GM23338 (cell line): Measurements from ENCODE around the gene STIM1. TPM values are rescaled to one million over a fixed set of nuclear protein-coding genes. Genes with fewer than 3 reads are reported as not detected.
A peak's percentile ranks its signal among the peaks of the same experiment; 100 is the strongest.

Experiments used
- ATAC-seq: fragments of 200-7000 bp; cut with Tn5 transposase; 3 replicates; pipeline ENCODE4 v1.9.1; 2020
- DNase-seq: peaks from one replicate; pipeline ENCODE4 v3.0.0-alpha.2; 2015; ENCODE audit warnings: low spot score
- H2AFZ ChIP-seq: fragments of 200-600 bp; sonication (generic); 2 replicates; pipeline ENCODE4 v1.8.0; 2016; ENCODE audit warnings: antibody characterized with exemption, mild to moderate bottlenecking, moderate library complexity
- H3F3A ChIP-seq: fragments of 200-600 bp; sonication (generic); replicated peaks from 2 replicates; pipeline ENCODE4 v1.8.0; 2017; ENCODE audit warnings: antibody characterized with exemption, mixed run types, low read depth
- H3K27ac ChIP-seq: fragments of 200-600 bp; sonication (generic); 2 replicates; pipeline ENCODE4 v1.6.1; 2016; ENCODE audit warnings: low read depth
- H3K27me3 ChIP-seq: fragments of 200-600 bp; sonication (generic); 2 replicates; pipeline ENCODE4 v1.8.0; 2016; ENCODE audit warnings: mild to moderate bottlenecking, mixed run types, moderate library complexity; ENCODE audit not compliant: insufficient read depth
- H3K36me3 ChIP-seq: fragments of 200-600 bp; sonication (generic); 2 replicates; pipeline ENCODE4 v1.8.0; 2016; ENCODE audit warnings: mild to moderate bottlenecking; ENCODE audit not compliant: insufficient read depth
- H3K4me1 ChIP-seq: fragments of 200-600 bp; sonication (generic); 2 replicates; pipeline ENCODE4 v1.8.0; 2016; ENCODE audit warnings: mild to moderate bottlenecking, moderate library complexity; ENCODE audit not compliant: insufficient read depth
- H3K4me2 ChIP-seq: fragments of 200-600 bp; sonication (generic); 2 replicates; pipeline ENCODE4 v1.7.1; 2017; ENCODE audit warnings: mixed run types
- H3K4me3 ChIP-seq: fragments of 200-600 bp; sonication (generic); 2 replicates; pipeline ENCODE4 v1.6.1; 2016; ENCODE audit warnings: mixed run types
- H3K79me2 ChIP-seq: fragments of 200-600 bp; sonication (generic); replicated peaks from 2 replicates; pipeline ENCODE4 v1.8.0; 2017; ENCODE audit warnings: mild to moderate bottlenecking; ENCODE audit not compliant: insufficient read depth
- H3K9me2 ChIP-seq: fragments of 200-600 bp; sonication (generic); 2 replicates; pipeline ENCODE4 v1.8.0; 2017; ENCODE audit not compliant: insufficient read depth
- H4K20me1 ChIP-seq: fragments of 200-600 bp; sonication (generic); replicated peaks from 2 replicates; pipeline ENCODE4 v1.8.0; 2017; ENCODE audit warnings: mild to moderate bottlenecking; ENCODE audit not compliant: insufficient read depth
- H3K27ac Mint-ChIP-seq: 2 replicates; pipeline ENCODE4 v1.8.0; 2020; ENCODE audit warnings: inconsistent platforms, mild to moderate bottlenecking, moderate library complexity, mixed read lengths
- H3K27me3 Mint-ChIP-seq: 3 replicates; pipeline ENCODE4 v1.8.0; 2022; ENCODE audit warnings: low read depth, mild to moderate bottlenecking, moderate library complexity, mixed read lengths, inconsistent platforms; ENCODE audit not compliant: insufficient read depth, poor library complexity
- H3K36me3 Mint-ChIP-seq: 3 replicates; pipeline ENCODE4 v1.8.0; 2021; ENCODE audit warnings: low read depth, mild to moderate bottlenecking, inconsistent platforms, moderate library complexity, mixed read lengths
- H3K4me1 Mint-ChIP-seq: 3 replicates; pipeline ENCODE4 v1.8.0; 2020; ENCODE audit warnings: mild to moderate bottlenecking, inconsistent platforms, mixed read lengths
- H3K4me3 Mint-ChIP-seq: 3 replicates; pipeline ENCODE4 v1.8.0; 2021; ENCODE audit warnings: moderate library complexity, mild to moderate bottlenecking, inconsistent platforms, mixed read lengths
- H3K9me3 Mint-ChIP-seq: 3 replicates; pipeline ENCODE4 v1.8.0; 2020; ENCODE audit warnings: moderate library complexity, mild to moderate bottlenecking, inconsistent platforms, mixed read lengths
- CREB1 ChIP-seq: fragments of 250-450 bp; sonication (Bioruptor Pico); IDR thresholded peaks from 2 replicates; pipeline ENCODE4 v1.5.0; 2020; ENCODE audit warnings: low read depth, mild to moderate bottlenecking, moderate library complexity
- CTCF ChIP-seq, 2 experiments: fragments of 200-600 bp in 1 of 2; sonication (generic) in 1 of 2; conservative IDR thresholded peaks; 2 replicates each; pipeline versions ENCODE4 v1.5.1 to v1.6.1; 2016 to 2017; ENCODE audit warnings: antibody characterized with exemption in 2 of 2, low read depth in 2 of 2, mild to moderate bottlenecking in 2 of 2, moderate library complexity in 1 of 2
- ETS1 ChIP-seq: IDR thresholded peaks from 2 replicates; pipeline ENCODE4 v1.6.1; 2016; ENCODE audit warnings: antibody characterized with exemption
- EZH2 ChIP-seq: fragments of 200-600 bp; sonication (generic); IDR thresholded peaks from one replicate; pipeline ENCODE4 v1.8.0; 2017; ENCODE audit warnings: antibody characterized with exemption, mild to moderate bottlenecking, low read depth; ENCODE audit not compliant: unreplicated experiment
- EZH2phosphoT487 ChIP-seq: fragments of 200-600 bp; sonication (generic); IDR thresholded peaks from one replicate; pipeline ENCODE4 v1.8.1; 2018; ENCODE audit warnings: antibody characterized with exemption; ENCODE audit not compliant: unreplicated experiment
- JUNB ChIP-seq: IDR thresholded peaks from one replicate; pipeline ENCODE4 v1.6.1; 2016; ENCODE audit warnings: antibody characterized with exemption; ENCODE audit not compliant: unreplicated experiment
- NANOG ChIP-seq: IDR thresholded peaks from 2 replicates; pipeline ENCODE4 v1.6.1; 2016; ENCODE audit warnings: antibody characterized with exemption, borderline replicate concordance
- POLR2AphosphoS5 ChIP-seq: IDR thresholded peaks from 2 replicates; pipeline ENCODE4 v1.6.1; 2016; ENCODE audit warnings: antibody characterized with exemption, low read depth
- REST ChIP-seq: IDR thresholded peaks from one replicate; pipeline ENCODE4 v1.6.1; 2018; ENCODE audit warnings: antibody characterized with exemption; ENCODE audit not compliant: unreplicated experiment
- STAT1 ChIP-seq: IDR thresholded peaks from one replicate; pipeline ENCODE4 v1.6.1; 2016; ENCODE audit warnings: antibody characterized with exemption; ENCODE audit not compliant: unreplicated experiment
- ZNF114 ChIP-seq: fragments of 250-450 bp; sonication (Bioruptor Pico); IDR thresholded peaks from 2 replicates; pipeline ENCODE4 v1.5.0; 2020; ENCODE audit warnings: mild to moderate bottlenecking, moderate library complexity
- ZNF331 ChIP-seq: fragments of 250-450 bp; sonication (Bioruptor Pico); IDR thresholded peaks from 2 replicates; pipeline ENCODE4 v1.5.0; 2020; ENCODE audit warnings: low read depth, mild to moderate bottlenecking, moderate library complexity
- ZNF462 ChIP-seq: fragments of 250-450 bp; sonication (Bioruptor Pico); IDR thresholded peaks from 2 replicates; pipeline ENCODE4 v1.5.0; 2020; ENCODE audit warnings: mild to moderate bottlenecking, moderate library complexity
- polyA plus RNA-seq: library from polyadenylated mRNA; unstranded; fragments of >200 nt; fragmentation: Nextera tagmentation; extraction: Ambion mirVana; gene quantifications from 2 replicates; pipeline ENCODE4 v1.2.1, GENCODE V29; 2016
- total RNA-seq: library from RNA; depleted of rRNA; stranded (reverse); fragments of >200 nt; shearing (Covaris generic); gene quantifications from 2 replicates; pipeline ENCODE4 v1.2.3, GENCODE V29; 2014

Gene STIM1
- total and polyA plus RNA-seq, 2 experiments from 2014 or later: 3.5 to 14.0 TPM

GRCh38 chr11:3861683-3862082 is 6.2 kb downstream of the STIM1 start:
- Mint-ChIP-seq H3K9me3 (no peaks in the 10 kb centered on the region), H3K27me3 (peaks cover 9% of the 10 kb centered on the region), H3K4me3 (no peak overlapping the region), H3K4me1 (peaks cover 48% of the 10 kb centered on the region), H3K27ac (no peak overlapping the region), H3K36me3 (no peaks in the 10 kb centered on the region)
- no peak overlapping the region for H2AFZ ChIP-seq
- no peak overlapping the region for H3K27ac ChIP-seq
- H3K27me3 ChIP-seq: peaks cover 10% of the 10 kb centered on the region
- peaks cover 11% of the 10 kb centered on the region for H4K20me1 ChIP-seq
- ATAC-seq (peak; percentile 74), DNase-seq (peak; percentile 30)
- H3K4me1 ChIP-seq: peaks cover 43% of the 10 kb centered on the region
- TF ChIP-seq REST: no peak
- TF ChIP-seq EZH2phosphoT487: no peak
- no peak for TF ChIP-seq ETS1
- TF ChIP-seq STAT1: no peak
- no peak for TF ChIP-seq ZNF114
- TF ChIP-seq JUNB: no peak
- TF ChIP-seq ZNF331 (CRISPR knock-in tag): no peak
- TF ChIP-seq CREB1: no peak
- no peak for TF ChIP-seq EZH2
- no peak for TF ChIP-seq POLR2AphosphoS5
- no peak for TF ChIP-seq ZNF462 (CRISPR knock-in tag)
- TF ChIP-seq CTCF (conservative IDR thresholded peaks at IDR 0.05; ENCODE audit: low read depth in 2 of 2): no peak
- no peak for TF ChIP-seq NANOG
- no peaks in the 10 kb centered on the region for H3K9me2 ChIP-seq
- no peaks in the 10 kb centered on the region for H3K36me3 ChIP-seq
- no peaks in the 10 kb centered on the region for H3F3A ChIP-seq
- peak overlapping the region; percentile 34; the same call in 1 of the 2 replicates for H3K4me3 ChIP-seq
- 0 out of 2 replicates have a peak, but pooled peaks cover 4% of the 10 kb centered on the region for H3K79me2 ChIP-seq
- peak overlapping the region; percentile 52 for H3K4me2 ChIP-seq
